Activated CD4-positive, CD25-positive, alpha-beta regulatory T cell (primary cell): Measurements from ENCODE around the gene ACADSB.

ENCODE experiments used
- DNase-seq, 4 experiments: peaks; one replicate each; lab custom pipeline; 2025; lab: John Stamatoyannopoulos, UW

Gene ACADSB

GRCh38 chr10:123004298-123004697 lies 4.5 kb upstream of the ACADSB start:
- no peak for DNase-seq

- DNase-seq = peak in 1 of 4 experiments; percentile 15
Measured at GRCh38 chr10:123007558-123008354, 1.1 kb upstream of the ACADSB start.

GRCh38 chr10:123009105-123009820 lies 457 bp downstream of the ACADSB start:
- DNase-seq = peak in 2 of 4 experiments; percentile 16 to 26

- no peak for DNase-seq
Measured at GRCh38 chr10:123011987-123012386, 3.2 kb downstream of the ACADSB start.

- DNase-seq = no peak
Measured at GRCh38 chr10:123013456-123014419, 4.9 kb downstream of the ACADSB start.

- no peak for DNase-seq
Measured at GRCh38 chr10:123014772-123015171, 6.0 kb downstream of the ACADSB start.

GRCh38 chr10:123016228-123016627 lies 7.4 kb downstream of the ACADSB start:
- DNase-seq = no peak

GRCh38 chr10:123017421-123018165 lies 8.8 kb downstream of the ACADSB start:
- DNase-seq = no peak

- no peak for DNase-seq
Measured at GRCh38 chr10:123018531-123018930, 9.7 kb downstream of the ACADSB start.

GRCh38 chr10:123019264-123019663 lies 10.5 kb downstream of the ACADSB start:
- DNase-seq = no peak

- no peak for DNase-seq
Measured at GRCh38 chr10:123019941-123020703, 11.3 kb downstream of the ACADSB start.

- DNase-seq = no peak
Measured at GRCh38 chr10:123021517-123021916, 12.7 kb downstream of the ACADSB start.

GRCh38 chr10:123024540-123024939 lies 15.7 kb downstream of the ACADSB start:
- no peak for DNase-seq

- no peak for DNase-seq
Measured at GRCh38 chr10:123026302-123026701, 17.5 kb downstream of the ACADSB start.

- DNase-seq = no peak
Measured at GRCh38 chr10:123027861-123028260, 19.1 kb downstream of the ACADSB start.

GRCh38 chr10:123031124-123031523 lies 22.3 kb downstream of the ACADSB start:
- DNase-seq = no peak

GRCh38 chr10:123034332-123034731 lies 25.5 kb downstream of the ACADSB start:
- no peak for DNase-seq

GRCh38 chr10:123035467-123036086 lies 26.8 kb downstream of the ACADSB start:
- no peak for DNase-seq

- no peak for DNase-seq
Measured at GRCh38 chr10:123038782-123039631, 30.2 kb downstream of the ACADSB start.
